Caco-2 (cell line): ENCODE results near the gene SLC7A9. TPM values are rescaled to one million over a fixed set of nuclear protein-coding genes. Genes with fewer than 3 reads are reported as not detected.

Experiments
- BruUV-seq: library from RNA; stranded (reverse); fragments of 400-500 nt; replicated peaks from 2 replicates; lab custom pipeline; 2021; lab: Mats Ljungman, UMichigan
- CTCF ChIA-PET: fragments of 300-600 bp; sonication (Branson Sonifier 250); formaldehyde crosslinking; loops from one replicate; lab custom pipeline; 2022; ENCODE audit warnings: antibody characterized with exemption; lab: Charles Lee
- POLR2A ChIA-PET: fragments of 300-600 bp; sonication (Branson Sonifier 250); formaldehyde crosslinking; loops from one replicate; lab custom pipeline; 2022; ENCODE audit warnings: antibody characterized with exemption; lab: Charles Lee
- DNase-seq, 2 experiments: peaks; one replicate each; pipeline versions ENCODE4 v3.0.0 to v3.0.0-alpha.2; 2020 to 2022
- H3K27me3 ChIP-seq: replicated peaks from 2 replicates; pipeline ENCODE4 v1.6.0; 2011; ENCODE audit warnings: low read length; ENCODE audit not compliant: control insufficient read depth, insufficient read depth
- H3K36me3 ChIP-seq: 2 replicates; pipeline ENCODE4 v1.5.1; 2011; ENCODE audit warnings: low read length; ENCODE audit not compliant: control insufficient read depth, insufficient read depth
- H3K4me1 ChIP-seq: fragments of 250-450 bp; sonication (Bioruptor Pico); 2 replicates; pipeline ENCODE4 v1.5.1; 2020; ENCODE audit warnings: mild to moderate bottlenecking
- H3K4me3 ChIP-seq: 2 replicates; pipeline ENCODE4 v1.5.1; 2011; ENCODE audit warnings: low read depth, mild to moderate bottlenecking, control low read depth, low read length
- H3K9me3 ChIP-seq: fragments of 250-450 bp; sonication (Bioruptor Pico); 2 replicates; pipeline ENCODE4 v1.5.1; 2020; ENCODE audit warnings: mild to moderate bottlenecking, moderate library complexity
- H3K27ac Mint-ChIP-seq: one replicate; pipeline ENCODE4 v1.8.0; 2022; ENCODE audit warnings: mixed read lengths; ENCODE audit not compliant: unreplicated experiment
- H3K27me3 Mint-ChIP-seq: one replicate; pipeline ENCODE4 v1.8.0; 2022; ENCODE audit warnings: mixed read lengths; ENCODE audit not compliant: insufficient read depth, unreplicated experiment
- H3K36me3 Mint-ChIP-seq: one replicate; pipeline ENCODE4 v1.8.0; 2022; ENCODE audit warnings: mild to moderate bottlenecking, mixed read lengths; ENCODE audit not compliant: insufficient read depth, unreplicated experiment
- H3K4me1 Mint-ChIP-seq: one replicate; pipeline ENCODE4 v1.8.0; 2022; ENCODE audit warnings: low read depth, mixed read lengths; ENCODE audit not compliant: unreplicated experiment
- H3K4me3 Mint-ChIP-seq: one replicate; pipeline ENCODE4 v1.8.0; 2022; ENCODE audit warnings: mild to moderate bottlenecking, moderate library complexity, mixed read lengths; ENCODE audit not compliant: unreplicated experiment
- H3K9me3 Mint-ChIP-seq: one replicate; pipeline ENCODE4 v1.8.0; 2022; ENCODE audit warnings: mixed read lengths; ENCODE audit not compliant: unreplicated experiment
- CTCF ChIP-seq, 2 experiments: fragments of 200-600 bp in 1 of 2; IDR thresholded peaks; 1 replicate in 1 of 2; 2 replicates in 1 of 2; pipeline versions ENCODE4 v1.5.1 to v1.8.0; 2011 to 2022; ENCODE audit warnings: antibody characterized with exemption in 1 of 2, control low read depth in 1 of 2, inconsistent platforms in 1 of 2, low read depth in 1 of 2, low read length in 1 of 2, mild to moderate bottlenecking in 1 of 2, moderate library complexity in 1 of 2; ENCODE audit not compliant: insufficient read depth in 1 of 2, severe bottlenecking in 1 of 2, unreplicated experiment in 1 of 2
- intact Hi-C: fragments of 100-400 bp; cut with micrococcal nuclease; formaldehyde crosslinking; loops from one replicate; pipeline ENCODE4 v1.10.0; 2022; ENCODE audit not compliant: unreplicated experiment
- total RNA-seq: library from RNA; stranded (reverse); gene quantifications from 2 replicates; pipeline ENCODE4 v1.2.3, GENCODE V29; 2022

SLC7A9 gene
- total RNA-seq, 1 experiment from 2014 or later, result 3.6 TPM

GRCh38 chr19:32824916-32825608 is 44.5 kb downstream of the SLC7A9 start:
- DNase-seq, result no peak
- H3K36me3 Mint-ChIP-seq, result no peaks in the 10 kb centered on the region
- ChIA-PET POLR2A (no interaction called here), CTCF (interaction anchor here (0.7 kb wide), 1 partner anchor 56 kb away, joined by 4 read pairs; no protein-coding TSS in a partner anchor)
- no peaks in the 10 kb centered on the region for H3K27me3 Mint-ChIP-seq
- no peak for TF ChIP-seq CTCF (IDR thresholded peaks at IDR 0.05; ENCODE audit: insufficient read depth in 1 of 2, low read depth in 1 of 2, low read length in 1 of 2, severe bottlenecking in 1 of 2, unreplicated experiment in 1 of 2)
- no peak overlapping the region for H3K4me3 Mint-ChIP-seq
- no TSS peak for BruUV-seq
- no peak overlapping the region for H3K27ac Mint-ChIP-seq
- Histone ChIP-seq H3K9me3 (no peaks in the 10 kb centered on the region), H3K27me3 (no peaks in the 10 kb centered on the region), H3K36me3 (no peaks in the 10 kb centered on the region), H3K4me1 (no peaks in the 10 kb centered on the region), H3K4me3 (no peak overlapping the region)
- intact Hi-C loops, result no loop called here
- H3K9me3 Mint-ChIP-seq, result no peaks in the 10 kb centered on the region
- H3K4me1 Mint-ChIP-seq, result no peaks in the 10 kb centered on the region

GRCh38 chr19:32824191-32824751 is 45.3 kb downstream of the SLC7A9 start:
- no peaks in the 10 kb centered on the region for H3K36me3 ChIP-seq
- intact Hi-C loops, result no loop called here
- no peaks in the 10 kb centered on the region for H3K27me3 Mint-ChIP-seq
- no peak for DNase-seq
- BruUV-seq, result no TSS peak
- ChIA-PET CTCF (interaction anchor here (0.6 to 0.7 kb wide), 2 partner anchors 55 to 408 kb away, joined by 3 to 4 read pairs; no protein-coding TSS in a partner anchor), POLR2A (no interaction called here)
- no peaks in the 10 kb centered on the region for H3K9me3 Mint-ChIP-seq
- H3K9me3 ChIP-seq, result no peaks in the 10 kb centered on the region
- H3K4me1 Mint-ChIP-seq, result no peaks in the 10 kb centered on the region
- H3K4me1 ChIP-seq, result no peaks in the 10 kb centered on the region
- H3K27ac Mint-ChIP-seq, result no peak overlapping the region
- TF ChIP-seq CTCF (IDR thresholded peaks at IDR 0.05; ENCODE audit: insufficient read depth in 1 of 2, low read depth in 1 of 2, low read length in 1 of 2, severe bottlenecking in 1 of 2, unreplicated experiment in 1 of 2), result no peak
- H3K4me3 Mint-ChIP-seq, result no peak overlapping the region
- H3K4me3 ChIP-seq, result no peak overlapping the region
- no peaks in the 10 kb centered on the region for H3K36me3 Mint-ChIP-seq
- H3K27me3 ChIP-seq, result no peaks in the 10 kb centered on the region

DNA sequence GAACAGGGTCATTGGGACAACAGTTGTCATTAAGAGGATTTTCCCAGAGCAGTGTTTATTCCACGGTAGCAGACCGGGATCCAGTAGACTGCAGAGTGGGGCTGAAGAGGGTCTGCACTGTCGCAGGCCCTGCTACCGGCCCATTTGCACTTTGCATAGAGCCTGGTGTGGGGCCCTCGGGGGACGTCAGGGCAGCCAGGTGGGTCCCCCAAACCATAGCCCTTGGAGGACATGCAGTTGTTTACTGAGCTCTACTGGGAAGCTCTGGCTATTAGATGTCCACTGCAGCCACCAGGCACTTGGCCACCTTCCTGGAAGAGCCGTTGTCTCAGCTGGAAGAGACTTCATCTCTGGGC is 45.8 kb downstream of the SLC7A9 start:
- no peaks in the 10 kb centered on the region for H3K9me3 ChIP-seq
- no peak overlapping the region for H3K4me3 Mint-ChIP-seq
- H3K4me1 Mint-ChIP-seq, result no peaks in the 10 kb centered on the region
- BruUV-seq, result no TSS peak
- H3K36me3 ChIP-seq, result no peaks in the 10 kb centered on the region
- H3K4me3 ChIP-seq, result no peak overlapping the region
- H3K9me3 Mint-ChIP-seq, result no peaks in the 10 kb centered on the region
- POLR2A ChIA-PET, result interaction anchor here (0.6 kb wide), 1 partner anchor 838 kb away, joined by 9 read pairs; no protein-coding TSS in a partner anchor
- H3K4me1 ChIP-seq, result no peaks in the 10 kb centered on the region
- no peak overlapping the region for H3K27ac Mint-ChIP-seq
- H3K36me3 Mint-ChIP-seq, result no peaks in the 10 kb centered on the region
- no peak for DNase-seq
- TF ChIP-seq CTCF (IDR thresholded peaks at IDR 0.05; ENCODE audit: insufficient read depth in 1 of 2, low read depth in 1 of 2, low read length in 1 of 2, severe bottlenecking in 1 of 2, unreplicated experiment in 1 of 2), result no peak
- no peaks in the 10 kb centered on the region for H3K27me3 Mint-ChIP-seq
- intact Hi-C loops, result no loop called here
- H3K27me3 ChIP-seq, result no peaks in the 10 kb centered on the region
- CTCF ChIA-PET, result interaction anchor here (0.6 kb wide), 1 partner anchor 407 kb away, joined by 3 read pairs; no protein-coding TSS in a partner anchor
